Thoracic aorta (tissue), 2 donors: ENCODE data around the gene CXCL8. TPM values are rescaled to one million over a fixed set of nuclear protein-coding genes. Genes with fewer than 3 reads are reported as not detected.

Source experiments
- ATAC-seq: fragments of 150-250 bp; one replicate; pipeline ENCODE4 v1.8.0; 2017; ENCODE audit warnings: low read depth; ENCODE audit not compliant: insufficient number of reproducible peaks, low FRiP score
- DNase-seq: peaks from one replicate; pipeline ENCODE4 v3.0.0-alpha.2; 2020; ENCODE audit warnings: low spot score
- H3K27ac ChIP-seq, 2 donors: fragments of 200-600 bp; sonication (generic); 1 replicate in 1 of 2; 2 replicates in 1 of 2; pipeline ENCODE4 v1.5.1; 2016; ENCODE audit warnings: mild to moderate bottlenecking in 2 of 2, moderate library complexity in 2 of 2
- H3K27me3 ChIP-seq: fragments of 200-600 bp; sonication (generic); replicated peaks from 2 replicates; pipeline ENCODE4 v1.6.0; 2016; ENCODE audit warnings: mild to moderate bottlenecking; ENCODE audit not compliant: insufficient read depth
- H3K36me3 ChIP-seq: fragments of 200-600 bp; sonication (generic); one replicate; pipeline ENCODE4 v1.5.1; 2016
- H3K4me1 ChIP-seq, 2 donors: fragments of 200-600 bp; sonication (generic); 1 replicate in 1 of 2; 2 replicates in 1 of 2; pipeline versions ENCODE4 v1.5.1 to v1.6.0; 2016; ENCODE audit warnings: low read depth in 2 of 2, mild to moderate bottlenecking in 1 of 2; ENCODE audit not compliant: control insufficient read depth in 1 of 2
- H3K4me3 ChIP-seq: fragments of 200-600 bp; sonication (generic); 2 replicates; pipeline ENCODE4 v1.5.1; 2016; ENCODE audit warnings: mild to moderate bottlenecking
- H3K9me3 ChIP-seq: fragments of 200-600 bp; sonication (generic); 2 replicates; pipeline ENCODE4 v1.5.1; 2016
- CTCF ChIP-seq: fragments of 200-600 bp; sonication (generic); IDR thresholded peaks from one replicate; pipeline ENCODE4 v1.5.1; 2019; ENCODE audit warnings: antibody characterized with exemption
- total RNA-seq, 2 donors: library from RNA; depleted of rRNA; stranded (reverse); fragments of >200 nt; gene quantifications; one replicate each; pipeline versions ENCODE4 v1.1.0 to v1.2.3, GENCODE V29; 2016

CXCL8 gene
- total RNA-seq, 2 donors from 2014 or later, result 5.4 to 6.9 TPM

- H3K27me3 ChIP-seq, result no peaks in the 10 kb centered on the region
- DNase-seq (no peak), ATAC-seq (no peak)
Measured at GRCh38 chr4:73759357-73759756, 19.0 kb downstream of the CXCL8 start.

DNA sequence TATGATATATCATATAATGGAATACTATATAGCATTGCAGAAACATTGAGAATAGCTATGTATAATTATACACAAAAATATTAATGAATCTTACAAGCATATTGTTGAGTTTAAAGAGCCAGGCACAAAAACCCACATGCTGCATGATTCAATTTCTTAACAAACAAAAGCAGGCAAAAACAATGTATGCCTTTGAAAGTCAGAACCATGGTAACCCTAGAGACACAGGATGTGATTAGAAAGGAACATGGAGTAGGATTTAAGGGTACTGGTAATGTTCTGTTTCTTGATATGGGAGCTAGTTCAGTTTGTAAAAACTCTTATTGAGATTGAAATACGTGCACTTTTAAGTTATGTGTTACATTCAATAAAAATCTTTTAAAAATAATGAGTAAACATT lies 21.5 kb downstream of the CXCL8 start:
- Histone ChIP-seq H3K27ac (no peak overlapping the region), H3K9me3 (no peaks in the 10 kb centered on the region), H3K27me3 (no peaks in the 10 kb centered on the region), H3K4me1 (no peaks in the 10 kb centered on the region), H3K36me3 (no peaks in the 10 kb centered on the region), H3K4me3 (no peak overlapping the region)
- TF ChIP-seq CTCF, result no peak
- DNase-seq (no peak), ATAC-seq (no peak)

More at GRCh38 chr4:73759357-73759756, 19.0 kb downstream of the CXCL8 start:
- no peaks in the 10 kb centered on the region for H3K9me3 ChIP-seq
- no peaks in the 10 kb centered on the region for H3K4me1 ChIP-seq
- no peaks in the 10 kb centered on the region for H3K36me3 ChIP-seq
- no peak for TF ChIP-seq CTCF
- H3K4me3 ChIP-seq, result no peak overlapping the region
- no peak overlapping the region for H3K27ac ChIP-seq

- Histone ChIP-seq H3K9me3 (no peaks in the 10 kb centered on the region), H3K27me3 (no peaks in the 10 kb centered on the region), H3K4me3 (no peak overlapping the region), H3K36me3 (no peaks in the 10 kb centered on the region), H3K27ac (no peak overlapping the region), H3K4me1 (no peaks in the 10 kb centered on the region)
- DNase-seq (no peak), ATAC-seq (no peak)
- no peak for TF ChIP-seq CTCF
Measured at GRCh38 chr4:73762409-73762808, 22.0 kb downstream of the CXCL8 start.

- no peak for TF ChIP-seq CTCF
- no peaks in the 10 kb centered on the region for H3K4me1 ChIP-seq
- DNase-seq (no peak), ATAC-seq (no peak)
- no peak overlapping the region for H3K27ac ChIP-seq
- no peaks in the 10 kb centered on the region for H3K27me3 ChIP-seq
- no peaks in the 10 kb centered on the region for H3K9me3 ChIP-seq
- no peak overlapping the region for H3K4me3 ChIP-seq
- H3K36me3 ChIP-seq, result no peaks in the 10 kb centered on the region
Measured at GRCh38 chr4:73763877-73764276, 23.5 kb downstream of the CXCL8 start.

- no peak for TF ChIP-seq CTCF
- Histone ChIP-seq H3K4me1 (no peaks in the 10 kb centered on the region), H3K9me3 (no peaks in the 10 kb centered on the region), H3K36me3 (no peaks in the 10 kb centered on the region), H3K27ac (no peak overlapping the region), H3K4me3 (no peak overlapping the region), H3K27me3 (no peaks in the 10 kb centered on the region)
- no peak for ATAC-seq
- no peak for DNase-seq
Measured at GRCh38 chr4:73764513-73764912, 24.1 kb downstream of the CXCL8 start.
